Measurements from ENCODE around the gene P4HA2. TPM values are rescaled to one million over a fixed set of nuclear protein-coding genes. Genes with fewer than 3 reads are reported as not detected.

P4HA2 gene
- total RNA-seq, 1 donor from 2014 or later: 26.9 TPM

GRCh38 chr5:132254321-132254977 is 26.8 kb upstream of the P4HA2 start:
- ATAC-seq (peak; percentile 1), DNase-seq (ENCODE audit: low spot score) (peak; percentile 62)
- intact Hi-C loops (cut with DNase I): no loop called here

- intact Hi-C loops (cut with DNase I): no loop called here
- peak; percentile 57 for DNase-seq (ENCODE audit: low spot score)
- no peak for ATAC-seq
Observed at GRCh38 chr5:132253452-132254320, 26.0 kb upstream of the P4HA2 start.

- ATAC-seq (no peak), DNase-seq (ENCODE audit: low spot score) (peak; percentile 49)
- intact Hi-C loops (cut with DNase I): no loop called here
Observed at GRCh38 chr5:132253008-132253441, 25.4 kb upstream of the P4HA2 start.

- ATAC-seq (no peak), DNase-seq (ENCODE audit: low spot score) (peak; percentile 50)
- intact Hi-C loops (cut with DNase I): no loop called here
Observed at GRCh38 chr5:132251220-132251725, 23.6 kb upstream of the P4HA2 start.

GRCh38 chr5:132250547-132250946 is 22.9 kb upstream of the P4HA2 start:
- ATAC-seq (no peak), DNase-seq (ENCODE audit: low spot score) (peak; percentile 13)
- intact Hi-C loops (cut with DNase I): no loop called here

- no peak for DNase-seq (ENCODE audit: low spot score)
- ATAC-seq: no peak
- intact Hi-C loops (cut with DNase I): no loop called here
Observed at GRCh38 chr5:132246806-132247205, 19.2 kb upstream of the P4HA2 start.

GRCh38 chr5:132245593-132245992 is 17.9 kb upstream of the P4HA2 start:
- no peak for DNase-seq (ENCODE audit: low spot score)
- intact Hi-C loops (cut with DNase I): no loop called here
- ATAC-seq: no peak

- intact Hi-C loops (cut with DNase I): no loop called here
- DNase-seq (ENCODE audit: low spot score): peak; percentile 19
- no peak for ATAC-seq
Observed at GRCh38 chr5:132243366-132243977, 15.8 kb upstream of the P4HA2 start.

- ATAC-seq: no peak
- intact Hi-C loops (cut with DNase I): loop anchor here (10.0 kb wide), 1 partner anchor 55 kb away; the partner anchor contains the start of gene SLC22A4
- peak; percentile 21 for DNase-seq (ENCODE audit: low spot score)
Observed at GRCh38 chr5:132239776-132240175, 12.1 kb upstream of the P4HA2 start.

- intact Hi-C loops (cut with DNase I): loop anchor here (10.0 kb wide), 1 partner anchor 56 kb away; the partner anchor contains the start of gene SLC22A4
- ATAC-seq (no peak), DNase-seq (ENCODE audit: low spot score) (peak; percentile 13)
Observed at GRCh38 chr5:132238901-132239500, 11.3 kb upstream of the P4HA2 start.

GRCh38 chr5:132238169-132238744 is 10.6 kb upstream of the P4HA2 start:
- peak; percentile 82 for ATAC-seq
- intact Hi-C loops (cut with DNase I): loop anchor here (10.0 kb wide), 1 partner anchor 57 kb away; the partner anchor contains the start of gene SLC22A4
- DNase-seq (ENCODE audit: low spot score): peak; percentile 89

GRCh38 chr5:132237670-132238069 is 10.0 kb upstream of the P4HA2 start:
- intact Hi-C loops (cut with DNase I): loop anchor here (10.0 kb wide), 1 partner anchor 57 kb away; the partner anchor contains the start of gene SLC22A4
- ATAC-seq (peak; percentile 40), DNase-seq (ENCODE audit: low spot score) (no peak)

- intact Hi-C loops (cut with DNase I): loop anchor here (10.0 kb wide), 1 partner anchor 58 kb away; the partner anchor contains the start of gene SLC22A4
- DNase-seq (ENCODE audit: low spot score) (peak; percentile 33), ATAC-seq (no peak)
Observed at GRCh38 chr5:132237141-132237540, 9.5 kb upstream of the P4HA2 start.

GRCh38 chr5:132235340-132235739 is 7.7 kb upstream of the P4HA2 start:
- no peak for ATAC-seq
- DNase-seq (ENCODE audit: low spot score): no peak
- intact Hi-C loops (cut with DNase I): loop anchor here (10.0 kb wide), 1 partner anchor 59 kb away; the partner anchor contains the start of gene SLC22A4

GRCh38 chr5:132234684-132235062 is 7.0 kb upstream of the P4HA2 start:
- peak; percentile 21 for DNase-seq (ENCODE audit: low spot score)
- intact Hi-C loops (cut with DNase I): loop anchor here (10.0 kb wide), 1 partner anchor 60 kb away; the partner anchor contains the start of gene SLC22A4

GRCh38 chr5:132233811-132234683 is 6.4 kb upstream of the P4HA2 start:
- intact Hi-C loops (cut with DNase I): loop anchor here (10.0 kb wide), 1 partner anchor 61 kb away; the partner anchor contains the start of gene SLC22A4

More at GRCh38 chr5:132234684-132235062, 7.0 kb upstream of the P4HA2 start:
- ATAC-seq: no peak

GRCh38 chr5:132233081-132233480 is 5.4 kb upstream of the P4HA2 start:
- DNase-seq (ENCODE audit: low spot score): no peak
- intact Hi-C loops (cut with DNase I): loop anchor here (10.0 kb wide), 1 partner anchor 62 kb away; the partner anchor contains the start of gene SLC22A4
- ATAC-seq: no peak

More at GRCh38 chr5:132233811-132234683, 6.4 kb upstream of the P4HA2 start:
- no peak for ATAC-seq
- DNase-seq (ENCODE audit: low spot score): peak; percentile 36

Data from sciatic nerve (tissue), 2 donors.